H1 (cell line): ENCODE results near the gene ATXN2. TPM values are rescaled to one million over a fixed set of nuclear protein-coding genes. Genes with fewer than 3 reads are reported as not detected.

Experiments
- JUND ChIP-seq: IDR thresholded peaks from 2 replicates; pipeline ENCODE4 v1.6.1; 2011; ENCODE audit warnings: mild to moderate bottlenecking, improper control_type of control experiment, low read length
- KDM1A ChIP-seq: fragments of 200-600, 300-600 bp; sonication (generic); IDR thresholded peaks from 2 replicates; pipeline ENCODE4 v1.7.1; 2016; ENCODE audit warnings: mild to moderate bottlenecking, low read length, borderline replicate concordance
- SAP30 ChIP-seq: fragments of 300-600 bp; sonication (generic); IDR thresholded peaks from 2 replicates; pipeline ENCODE4 v1.7.1; 2012; ENCODE audit warnings: low read length, moderate library complexity, mild to moderate bottlenecking, inconsistent platforms; ENCODE audit not compliant: insufficient read depth, insufficient replicate concordance
- SP4 ChIP-seq: IDR thresholded peaks from 2 replicates; pipeline ENCODE4 v1.6.1; 2012; ENCODE audit warnings: low read length, inconsistent platforms
- polyA plus RNA-seq, 7 experiments: library from polyadenylated mRNA; depleted of rRNA in 3 of 7; stranded (reverse) in 5 of 7; unstranded in 2 of 7; fragments of >200 nt in 5 of 7; fragments of 200-250 nt in 2 of 7; gene quantifications; 1 replicate in 5 of 7; 2 replicates in 1 of 7; 4 replicates in 1 of 7; pipeline versions ENCODE4 v1.2.1 to v1.2.3, GENCODE V29; 2011 to 2013; ENCODE audit warnings: missing spikeins in 2 of 7, mixed read lengths in 2 of 7
- total RNA-seq: library from RNA; stranded (reverse); fragmentation: NEBNext Ultra II Directional; extraction: Animal tissue kit (Norgen Biotek cat#: 25700); gene quantifications from 2 replicates; pipeline ENCODE4 v1.2.1, GENCODE V29; 2021

Gene ATXN2
- total and polyA plus RNA-seq, 2 of the 8 experiments (the other 6 are each of a cell fraction or from before 2014, with no cell fraction given) = 46.6 to 80.7 TPM

GRCh38 chr12:111471236-111471635 is 127.9 kb downstream of the ATXN2 start (continued):
- TF ChIP-seq KDM1A (no peak), SP4 (no peak), SAP30 (no peak), JUND (no peak)
